Activated CD8-positive, alpha-beta memory T cell treated with anti-CD3 and anti-CD28 coated beads for 36 hours (primary cell): ENCODE results near the gene SLMAP. TPM values are rescaled to one million over a fixed set of nuclear protein-coding genes. Genes with fewer than 3 reads are reported as not detected.
"Not testable (repeated sequence)": the region's sequence is repeated elsewhere in the genome, so short reads cannot be mapped to it uniquely, and the experiment has no call there.

Source experiments
- CTCF ChIA-PET: fragments of 350-600 bp; sonication (Branson Sonifier 250); formaldehyde crosslinking; loops from one replicate; lab custom pipeline; 2021; ENCODE audit warnings: antibody characterized with exemption; lab: Charles Lee
- POLR2A ChIA-PET: fragments of 350-600 bp; sonication (Branson Sonifier 250); formaldehyde crosslinking; loops from one replicate; lab custom pipeline; 2021; ENCODE audit warnings: antibody characterized with exemption; lab: Charles Lee
- total RNA-seq, 2 experiments: library from RNA; stranded (reverse); gene quantifications; one replicate each; pipeline ENCODE4 v1.2.3, GENCODE V29; 2021

Gene SLMAP
- total RNA-seq, 2 experiments from 2014 or later: 58.9 to 64.0 TPM

- CTCF ChIA-PET: no interaction called here
- POLR2A ChIA-PET: no interaction called here
These were observed 99.2 kb downstream of the SLMAP start for GRCh38 chr3:57855281-57855680.

GRCh38 chr3:57855943-57856342 is 99.8 kb downstream of the SLMAP start:
- CTCF ChIA-PET: no interaction called here
- POLR2A ChIA-PET: no interaction called here

GRCh38 chr3:57856675-57857074 is 100.6 kb downstream of the SLMAP start:
- CTCF ChIA-PET: interaction anchor here (0.6 kb wide), 1 partner anchor 169 kb away, joined by 3 read pairs; no protein-coding TSS in a partner anchor
- POLR2A ChIA-PET: no interaction called here

- ChIA-PET CTCF (no interaction called here), POLR2A (no interaction called here)
These were observed 106.8 kb downstream of the SLMAP start for GRCh38 chr3:57862894-57863293.

GRCh38 chr3:57863380-57863779 is 107.3 kb downstream of the SLMAP start:
- POLR2A ChIA-PET: no interaction called here
- CTCF ChIA-PET: no interaction called here

- ChIA-PET CTCF (no interaction called here), POLR2A (no interaction called here)
These were observed 108.7 kb downstream of the SLMAP start for GRCh38 chr3:57864853-57865252.

GRCh38 chr3:57869110-57869509 is 113.0 kb downstream of the SLMAP start:
- POLR2A ChIA-PET, CTCF ChIA-PET: not testable (repeated sequence)

GRCh38 chr3:57872606-57873005 is 116.5 kb downstream of the SLMAP start:
- ChIA-PET CTCF (no interaction called here), POLR2A (interaction anchor here (0.6 kb wide), 1 partner anchor 12 kb away, joined by 6 read pairs; no protein-coding TSS in a partner anchor)

- POLR2A ChIA-PET: no interaction called here
- CTCF ChIA-PET: no interaction called here
These were observed 120.5 kb downstream of the SLMAP start for GRCh38 chr3:57876632-57877031.

- POLR2A ChIA-PET: no interaction called here
- CTCF ChIA-PET: no interaction called here
These were observed 121.0 kb downstream of the SLMAP start for GRCh38 chr3:57877116-57877515.

- CTCF ChIA-PET: interaction anchor here (0.7 kb wide), 1 partner anchor 72 kb away, joined by 4 read pairs; no protein-coding TSS in a partner anchor
- POLR2A ChIA-PET: not testable (repeated sequence)
These were observed 128.3 kb downstream of the SLMAP start for GRCh38 chr3:57884436-57884835.

- CTCF ChIA-PET: no interaction called here
- POLR2A ChIA-PET: no interaction called here
These were observed 133.7 kb downstream of the SLMAP start for GRCh38 chr3:57889807-57890206.

GRCh38 chr3:57890874-57891273 is 134.8 kb downstream of the SLMAP start:
- POLR2A ChIA-PET: no interaction called here
- CTCF ChIA-PET: no interaction called here

GRCh38 chr3:57892423-57892822 is 136.3 kb downstream of the SLMAP start:
- ChIA-PET POLR2A (no interaction called here), CTCF (no interaction called here)

- ChIA-PET CTCF (interaction anchor here (0.6 kb wide), 1 partner anchor 97 kb away, joined by 3 read pairs; no protein-coding TSS in a partner anchor), POLR2A (no interaction called here)
These were observed 137.0 kb downstream of the SLMAP start for GRCh38 chr3:57893156-57893555.

- ChIA-PET CTCF (interaction anchor here (0.6 kb wide), 1 partner anchor 96 kb away, joined by 3 read pairs; no protein-coding TSS in a partner anchor), POLR2A (no interaction called here)
These were observed 137.6 kb downstream of the SLMAP start for GRCh38 chr3:57893668-57894067.

- POLR2A ChIA-PET: no interaction called here
- CTCF ChIA-PET: no interaction called here
These were observed 139.9 kb downstream of the SLMAP start for GRCh38 chr3:57896031-57896430.

- ChIA-PET POLR2A (no interaction called here), CTCF (no interaction called here)
These were observed 140.6 kb downstream of the SLMAP start for GRCh38 chr3:57896691-57897090.

GRCh38 chr3:57900786-57901185 is 144.7 kb downstream of the SLMAP start:
- POLR2A ChIA-PET: no interaction called here

GRCh38 chr3:57903124-57903890 is 147.2 kb downstream of the SLMAP start:
- ChIA-PET POLR2A (no interaction called here), CTCF (no interaction called here)

More at GRCh38 chr3:57900786-57901185, 144.7 kb downstream of the SLMAP start:
- CTCF ChIA-PET: no interaction called here

GRCh38 chr3:57910990-57911389 is 154.9 kb downstream of the SLMAP start:
- ChIA-PET POLR2A (no interaction called here), CTCF (no interaction called here)
